HUES6 (cell line): ENCODE data around the gene KIRREL3.

ENCODE experiments used
- H3K27ac ChIP-seq: 2 replicates; pipeline ENCODE4 v1.7.0; 2013; ENCODE audit warnings: low read depth, mild to moderate bottlenecking, low read length, inconsistent platforms
- H3K27me3 ChIP-seq: 2 replicates; pipeline ENCODE4 v1.6.1; 2013; ENCODE audit warnings: low read length; ENCODE audit not compliant: control insufficient read depth, insufficient read depth
- H3K36me3 ChIP-seq: 2 replicates; pipeline ENCODE4 v1.6.1; 2013; ENCODE audit warnings: low read length; ENCODE audit not compliant: control insufficient read depth, insufficient read depth
- H3K4me1 ChIP-seq: 2 replicates; pipeline ENCODE4 v1.6.1; 2013; ENCODE audit warnings: low read length; ENCODE audit not compliant: control insufficient read depth, insufficient read depth
- H3K4me3 ChIP-seq: 2 replicates; pipeline ENCODE4 v1.5.1; 2013; ENCODE audit warnings: low read depth, low read length
- H3K9ac ChIP-seq: one replicate; pipeline ENCODE4 v1.6.1; 2013; ENCODE audit warnings: mild to moderate bottlenecking, low read length
- H3K9me3 ChIP-seq: 2 replicates; pipeline ENCODE4 v1.6.1; 2013; ENCODE audit warnings: low read depth, low read length; ENCODE audit not compliant: control insufficient read depth, insufficient read depth

KIRREL3 gene

GRCh38 chr11:126413426-126413825 lies 587.1 kb downstream of the KIRREL3 start:
- H3K4me1 ChIP-seq = peaks cover 9% of the 10 kb centered on the region
- H3K27ac ChIP-seq = no peak overlapping the region
- H3K27me3 ChIP-seq = peaks cover 8% of the 10 kb centered on the region
- H3K9me3 ChIP-seq = no peaks in the 10 kb centered on the region
- H3K4me3 ChIP-seq = no peak overlapping the region
- H3K36me3 ChIP-seq = peaks cover 18% of the 10 kb centered on the region; the same call in 1 of the 2 replicates
- no peak overlapping the region for H3K9ac ChIP-seq

GRCh38 chr11:126411971-126412381 lies 588.6 kb downstream of the KIRREL3 start:
- no peak overlapping the region for H3K9ac ChIP-seq
- peaks cover 29% of the 10 kb centered on the region; the same call in 1 of the 2 replicates for H3K36me3 ChIP-seq
- no peak overlapping the region for H3K27ac ChIP-seq
- no peaks in the 10 kb centered on the region for H3K9me3 ChIP-seq
- H3K4me1 ChIP-seq = peaks cover 6% of the 10 kb centered on the region
- H3K4me3 ChIP-seq = no peak overlapping the region
- peaks cover 3% of the 10 kb centered on the region for H3K27me3 ChIP-seq

GRCh38 chr11:126410649-126411048 lies 589.9 kb downstream of the KIRREL3 start:
- Histone ChIP-seq H3K36me3 (peaks cover 31% of the 10 kb centered on the region; the same call in 1 of the 2 replicates), H3K4me1 (peaks cover 2% of the 10 kb centered on the region; the same call in 1 of the 2 replicates)

GRCh38 chr11:126409620-126409985 lies 591.0 kb downstream of the KIRREL3 start:
- Histone ChIP-seq H3K27me3 (no peaks in the 10 kb centered on the region), H3K9me3 (no peaks in the 10 kb centered on the region), H3K27ac (no peak overlapping the region), H3K4me3 (no peak overlapping the region), H3K9ac (no peak overlapping the region), H3K4me1 (peaks cover 12% of the 10 kb centered on the region; the same call in 1 of the 2 replicates), H3K36me3 (peaks cover 31% of the 10 kb centered on the region; the same call in 1 of the 2 replicates)

More at GRCh38 chr11:126410649-126411048, 589.9 kb downstream of the KIRREL3 start:
- Histone ChIP-seq H3K4me3 (no peak overlapping the region), H3K9me3 (no peaks in the 10 kb centered on the region), H3K9ac (no peak overlapping the region), H3K27ac (no peak overlapping the region), H3K27me3 (no peaks in the 10 kb centered on the region)

GRCh38 chr11:126408901-126409619 lies 591.5 kb downstream of the KIRREL3 start:
- Histone ChIP-seq H3K9me3 (no peaks in the 10 kb centered on the region), H3K27ac (no peak overlapping the region), H3K27me3 (no peaks in the 10 kb centered on the region), H3K36me3 (peaks cover 31% of the 10 kb centered on the region; the same call in 1 of the 2 replicates), H3K4me3 (no peak overlapping the region), H3K4me1 (peaks cover 17% of the 10 kb centered on the region), H3K9ac (no peak overlapping the region)

GRCh38 chr11:126408496-126408895 lies 592.1 kb downstream of the KIRREL3 start:
- no peaks in the 10 kb centered on the region for H3K27me3 ChIP-seq
- peaks cover 21% of the 10 kb centered on the region for H3K4me1 ChIP-seq
- no peaks in the 10 kb centered on the region for H3K9me3 ChIP-seq
- no peak overlapping the region for H3K9ac ChIP-seq
- H3K36me3 ChIP-seq = peaks cover 29% of the 10 kb centered on the region; the same call in 1 of the 2 replicates
- no peak overlapping the region for H3K27ac ChIP-seq
- no peak overlapping the region for H3K4me3 ChIP-seq

GRCh38 chr11:126407682-126408288 lies 592.8 kb downstream of the KIRREL3 start:
- no peak overlapping the region for H3K4me3 ChIP-seq
- H3K9ac ChIP-seq = no peak overlapping the region
- H3K36me3 ChIP-seq = peaks cover 25% of the 10 kb centered on the region; the same call in 1 of the 2 replicates
- H3K27me3 ChIP-seq = no peaks in the 10 kb centered on the region
- no peak overlapping the region for H3K27ac ChIP-seq
- H3K4me1 ChIP-seq = peaks cover 28% of the 10 kb centered on the region
- no peaks in the 10 kb centered on the region for H3K9me3 ChIP-seq

GRCh38 chr11:126407101-126407521 lies 593.5 kb downstream of the KIRREL3 start:
- H3K27ac ChIP-seq = no peak overlapping the region
- H3K27me3 ChIP-seq = no peaks in the 10 kb centered on the region
- peaks cover 25% of the 10 kb centered on the region; the same call in 1 of the 2 replicates for H3K36me3 ChIP-seq
- no peak overlapping the region for H3K4me3 ChIP-seq
- peaks cover 33% of the 10 kb centered on the region for H3K4me1 ChIP-seq
- no peaks in the 10 kb centered on the region for H3K9me3 ChIP-seq
- H3K9ac ChIP-seq = no peak overlapping the region

GRCh38 chr11:126406368-126406767 lies 594.2 kb downstream of the KIRREL3 start:
- H3K4me1 ChIP-seq = peaks cover 33% of the 10 kb centered on the region
- no peak overlapping the region for H3K4me3 ChIP-seq
- peaks cover 25% of the 10 kb centered on the region; the same call in 1 of the 2 replicates for H3K36me3 ChIP-seq
- no peak overlapping the region for H3K9ac ChIP-seq
- H3K27ac ChIP-seq = no peak overlapping the region
- H3K9me3 ChIP-seq = no peaks in the 10 kb centered on the region
- H3K27me3 ChIP-seq = no peaks in the 10 kb centered on the region

GRCh38 chr11:126405906-126406305 lies 594.7 kb downstream of the KIRREL3 start:
- Histone ChIP-seq H3K27me3 (no peaks in the 10 kb centered on the region), H3K4me3 (no peak overlapping the region), H3K9me3 (no peaks in the 10 kb centered on the region), H3K27ac (no peak overlapping the region), H3K4me1 (peaks cover 33% of the 10 kb centered on the region), H3K36me3 (peaks cover 25% of the 10 kb centered on the region; the same call in 1 of the 2 replicates), H3K9ac (peak overlapping the region; percentile 8)

GRCh38 chr11:126405374-126405773 lies 595.2 kb downstream of the KIRREL3 start:
- peaks cover 25% of the 10 kb centered on the region; the same call in 1 of the 2 replicates for H3K36me3 ChIP-seq
- H3K4me1 ChIP-seq = peaks cover 33% of the 10 kb centered on the region
- H3K27ac ChIP-seq = no peak overlapping the region
- no peak overlapping the region for H3K4me3 ChIP-seq
- peaks cover 1% of the 10 kb centered on the region; the same call in 1 of the 2 replicates for H3K9me3 ChIP-seq
- H3K9ac ChIP-seq = peak overlapping the region; percentile 8
- no peaks in the 10 kb centered on the region for H3K27me3 ChIP-seq
